Nephron progenitor cell (in vitro differentiated cells): Measurements from ENCODE around the gene PPP1R16B.

Source experiments
- DNase-seq: peaks from one replicate; pipeline ENCODE4 v3.0.0; 2021
- H3K27ac Mint-ChIP-seq: 2 replicates; pipeline ENCODE4 v1.8.0; 2021; ENCODE audit warnings: mild to moderate bottlenecking, moderate library complexity, mixed read lengths
- H3K27me3 Mint-ChIP-seq: 2 replicates; pipeline ENCODE4 v1.8.0; 2021; ENCODE audit warnings: mild to moderate bottlenecking, low read depth, mixed read lengths; ENCODE audit not compliant: poor library complexity
- H3K36me3 Mint-ChIP-seq: 2 replicates; pipeline ENCODE4 v1.8.0; 2021; ENCODE audit warnings: low read depth, mixed read lengths
- H3K4me1 Mint-ChIP-seq: 2 replicates; pipeline ENCODE4 v1.8.0; 2021; ENCODE audit warnings: mixed read lengths
- H3K4me3 Mint-ChIP-seq: 2 replicates; pipeline ENCODE4 v1.8.0; 2021; ENCODE audit warnings: mild to moderate bottlenecking, moderate library complexity, mixed read lengths
- H3K9me3 Mint-ChIP-seq: 2 replicates; pipeline ENCODE4 v1.8.0; 2021; ENCODE audit warnings: mild to moderate bottlenecking, moderate library complexity, mixed read lengths
- TF ChIP-seq, protein P1 (sequence below): fragments of 200-600 bp; sonication (generic); IDR thresholded peaks from 2 replicates; pipeline ENCODE4 v1.5.0; 2021; ENCODE audit warnings: antibody characterized with exemption

PPP1R16B gene

DNA sequence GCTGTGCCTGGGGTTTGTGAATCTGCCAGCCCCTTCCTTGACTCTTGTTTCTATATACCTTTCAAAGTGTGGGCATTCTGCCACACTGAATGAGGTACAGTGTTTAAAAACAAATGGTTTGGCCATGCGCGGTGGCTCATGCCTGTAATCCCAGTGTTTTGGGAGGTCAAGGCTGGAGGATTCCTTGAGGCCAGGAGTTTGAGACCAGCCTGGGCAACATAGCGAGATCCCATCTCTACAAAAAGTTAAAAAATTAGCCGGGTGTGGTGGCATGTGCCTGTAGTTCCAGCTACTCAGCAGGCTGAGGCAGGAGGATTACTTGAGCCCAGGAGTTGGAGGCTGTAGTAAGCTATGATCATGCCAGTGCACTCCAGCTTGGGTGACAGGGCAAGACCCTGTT, 126.5 kb downstream of the PPP1R16B start:
- H3K4me1 Mint-ChIP-seq, result peaks cover 41% of the 10 kb centered on the region

GRCh38 chr20:38932457-38933120, 127.1 kb downstream of the PPP1R16B start:
- peaks cover 25% of the 10 kb centered on the region for H3K36me3 Mint-ChIP-seq
- H3K27me3 Mint-ChIP-seq, result no peaks in the 10 kb centered on the region
- TF ChIP-seq, protein P1, sequence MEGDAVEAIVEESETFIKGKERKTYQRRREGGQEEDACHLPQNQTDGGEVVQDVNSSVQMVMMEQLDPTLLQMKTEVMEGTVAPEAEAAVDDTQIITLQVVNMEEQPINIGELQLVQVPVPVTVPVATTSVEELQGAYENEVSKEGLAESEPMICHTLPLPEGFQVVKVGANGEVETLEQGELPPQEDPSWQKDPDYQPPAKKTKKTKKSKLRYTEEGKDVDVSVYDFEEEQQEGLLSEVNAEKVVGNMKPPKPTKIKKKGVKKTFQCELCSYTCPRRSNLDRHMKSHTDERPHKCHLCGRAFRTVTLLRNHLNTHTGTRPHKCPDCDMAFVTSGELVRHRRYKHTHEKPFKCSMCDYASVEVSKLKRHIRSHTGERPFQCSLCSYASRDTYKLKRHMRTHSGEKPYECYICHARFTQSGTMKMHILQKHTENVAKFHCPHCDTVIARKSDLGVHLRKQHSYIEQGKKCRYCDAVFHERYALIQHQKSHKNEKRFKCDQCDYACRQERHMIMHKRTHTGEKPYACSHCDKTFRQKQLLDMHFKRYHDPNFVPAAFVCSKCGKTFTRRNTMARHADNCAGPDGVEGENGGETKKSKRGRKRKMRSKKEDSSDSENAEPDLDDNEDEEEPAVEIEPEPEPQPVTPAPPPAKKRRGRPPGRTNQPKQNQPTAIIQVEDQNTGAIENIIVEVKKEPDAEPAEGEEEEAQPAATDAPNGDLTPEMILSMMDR, result no peak
- H3K4me1 Mint-ChIP-seq, result peaks cover 46% of the 10 kb centered on the region
- peak overlapping the region; percentile 88 for H3K27ac Mint-ChIP-seq
- DNase-seq, result no peak
- no peak overlapping the region for H3K4me3 Mint-ChIP-seq
- H3K9me3 Mint-ChIP-seq, result no peaks in the 10 kb centered on the region

More for the DNA sequence above, 126.5 kb downstream of the PPP1R16B start:
- no peaks in the 10 kb centered on the region for H3K27me3 Mint-ChIP-seq
- TF ChIP-seq, protein P1, result no peak
- no peak overlapping the region for H3K27ac Mint-ChIP-seq
- no peak overlapping the region for H3K4me3 Mint-ChIP-seq
- peaks cover 25% of the 10 kb centered on the region for H3K36me3 Mint-ChIP-seq
- no peak for DNase-seq
- no peaks in the 10 kb centered on the region for H3K9me3 Mint-ChIP-seq

- Mint-ChIP-seq H3K36me3 (peaks cover 29% of the 10 kb centered on the region), H3K4me3 (no peak overlapping the region), H3K9me3 (no peaks in the 10 kb centered on the region), H3K27ac (no peak overlapping the region), H3K27me3 (no peaks in the 10 kb centered on the region), H3K4me1 (peaks cover 44% of the 10 kb centered on the region)
- DNase-seq, result no peak
- TF ChIP-seq, protein P1, result no peak
These were observed 129.0 kb downstream of the PPP1R16B start for GRCh38 chr20:38934530-38934929.

- Mint-ChIP-seq H3K27me3 (no peaks in the 10 kb centered on the region), H3K4me3 (no peak overlapping the region), H3K27ac (peak overlapping the region; percentile 22), H3K36me3 (peaks cover 34% of the 10 kb centered on the region), H3K4me1 (peaks cover 38% of the 10 kb centered on the region), H3K9me3 (no peaks in the 10 kb centered on the region)
- no peak for DNase-seq
- TF ChIP-seq, protein P1, result no peak
These were observed 129.8 kb downstream of the PPP1R16B start for GRCh38 chr20:38935285-38935684.

GRCh38 chr20:38935967-38936407, 130.5 kb downstream of the PPP1R16B start:
- peaks cover 35% of the 10 kb centered on the region for H3K4me1 Mint-ChIP-seq
- peaks cover 36% of the 10 kb centered on the region for H3K36me3 Mint-ChIP-seq
- DNase-seq, result no peak

More at GRCh38 chr20:38935967-38936407, 130.5 kb downstream of the PPP1R16B start:
- Mint-ChIP-seq H3K27ac (no peak overlapping the region), H3K4me3 (no peak overlapping the region), H3K27me3 (no peaks in the 10 kb centered on the region), H3K9me3 (no peaks in the 10 kb centered on the region)
- TF ChIP-seq, protein P1, result no peak
